Naive thymus-derived CD4-positive, alpha-beta T cell (primary cell): ENCODE data around the gene PSORS1C2. TPM values are rescaled to one million over a fixed set of nuclear protein-coding genes. Genes with fewer than 3 reads are reported as not detected.
A peak's percentile ranks its signal among the peaks of the same experiment; 100 is the strongest.

ENCODE experiments used
- ATAC-seq: fragments of 150-1000 bp; cut with Tn5 transposase; 2 replicates; pipeline ENCODE4 v1.10.0; 2021; ENCODE audit warnings: mild to moderate bottlenecking, moderate library complexity
- CTCF ChIA-PET: fragments of 350-600 bp; sonication (Branson Sonifier 250); formaldehyde crosslinking; loops from one replicate; lab custom pipeline; 2021; ENCODE audit warnings: antibody characterized with exemption; lab: Charles Lee
- POLR2A ChIA-PET: fragments of 350-600 bp; sonication (Branson Sonifier 250); formaldehyde crosslinking; loops from one replicate; lab custom pipeline; 2021; ENCODE audit warnings: antibody characterized with exemption, inconsistent platforms; lab: Charles Lee
- DNase-seq, 9 donors: peaks; one replicate each; pipeline versions ENCODE4 v3.0.0 to v3.0.0-alpha.2; 2020 to 2022; ENCODE audit warnings: mixed read lengths in 1 of 9
- H3K27ac ChIP-seq: one replicate; pipeline ENCODE4 v1.7.0; 2013; ENCODE audit warnings: mild to moderate bottlenecking, low read depth, low read length, moderate library complexity
- H3K27me3 ChIP-seq, 2 donors: one replicate each; pipeline ENCODE4 v1.7.0; 2013; ENCODE audit warnings: low read length in 2 of 2, mild to moderate bottlenecking in 2 of 2, moderate library complexity in 2 of 2; ENCODE audit not compliant: control insufficient read depth in 2 of 2, insufficient read depth in 2 of 2
- H3K36me3 ChIP-seq, 3 experiments: 1 replicate in 2 of 3; 2 replicates in 1 of 3; pipeline ENCODE4 v1.7.0; 2013; ENCODE audit warnings: low read length in 3 of 3, mild to moderate bottlenecking in 3 of 3, moderate library complexity in 1 of 3; ENCODE audit not compliant: insufficient read depth in 3 of 3, control insufficient read depth in 2 of 3
- H3K4me1 ChIP-seq, 2 donors: one replicate each; pipeline ENCODE4 v1.7.0; 2013; ENCODE audit warnings: low read length in 2 of 2, mild to moderate bottlenecking in 2 of 2, moderate library complexity in 1 of 2; ENCODE audit not compliant: control insufficient read depth in 2 of 2, insufficient read depth in 2 of 2
- H3K4me3 ChIP-seq: 2 replicates; pipeline ENCODE4 v1.7.0; 2013; ENCODE audit warnings: mild to moderate bottlenecking, low read length
- H3K9me3 ChIP-seq, 3 experiments: 1 replicate in 2 of 3; 2 replicates in 1 of 3; pipeline ENCODE4 v1.7.0; 2013; ENCODE audit warnings: low read length in 3 of 3; ENCODE audit not compliant: control insufficient read depth in 2 of 3
- H3K27ac Mint-ChIP-seq, 9 donors: one replicate each; pipeline ENCODE4 v1.8.0; 2020 to 2022; ENCODE audit warnings: mixed read lengths in 9 of 9, mild to moderate bottlenecking in 8 of 9, moderate library complexity in 5 of 9, inconsistent platforms in 2 of 9
- H3K27me3 Mint-ChIP-seq, 5 donors: one replicate each; pipeline ENCODE4 v1.8.0; 2021 to 2022; ENCODE audit warnings: mixed read lengths in 5 of 5, mild to moderate bottlenecking in 1 of 5
- H3K36me3 Mint-ChIP-seq, 5 donors: one replicate each; pipeline ENCODE4 v1.8.0; 2020 to 2022; ENCODE audit warnings: mixed read lengths in 5 of 5, mild to moderate bottlenecking in 3 of 5, inconsistent platforms in 1 of 5
- H3K4me1 Mint-ChIP-seq, 7 donors: one replicate each; pipeline ENCODE4 v1.8.0; 2020 to 2022; ENCODE audit warnings: mixed read lengths in 7 of 7, mild to moderate bottlenecking in 3 of 7, inconsistent platforms in 1 of 7
- H3K4me3 Mint-ChIP-seq, 10 donors: one replicate each; pipeline ENCODE4 v1.8.0; 2020 to 2022; ENCODE audit warnings: mild to moderate bottlenecking in 10 of 10, mixed read lengths in 10 of 10, moderate library complexity in 6 of 10, inconsistent platforms in 2 of 10
- H3K9me3 Mint-ChIP-seq, 11 donors: one replicate each; pipeline ENCODE4 v1.8.0; 2020 to 2022; ENCODE audit warnings: mixed read lengths in 11 of 11, mild to moderate bottlenecking in 4 of 11, inconsistent platforms in 1 of 11, moderate library complexity in 1 of 11
- intact Hi-C, 2 donors: fragments of 100-400 bp; cut with micrococcal nuclease; formaldehyde crosslinking; loops; one replicate each; pipeline ENCODE4 v1.15.1; 2023
- polyA plus RNA-seq, 2 donors: library from polyadenylated mRNA; unstranded; fragments of 300-500 nt; fragmentation: Illumina TruSeq; gene quantifications; one replicate each; pipeline ENCODE4 v1.2.3, GENCODE V29; 2021
- total RNA-seq, 6 experiments: library from RNA in 5 of 6; stranded (reverse) in 5 of 6; gene quantifications; 1 replicate in 5 of 6; 2 replicates in 1 of 6; pipeline ENCODE4 v1.2.3 and lab custom pipeline; 2021 to 2026

Gene PSORS1C2
- total and polyA plus RNA-seq, 7 experiments from 2014 or later, result not detected

GRCh38 chr6:31135710-31136109 is 3.2 kb downstream of the PSORS1C2 start:
- CTCF ChIA-PET, result interaction anchor here (0.5 to 1.4 kb wide), 4 partner anchors 31 to 231 kb away, joined by 3 to 5 read pairs (median 4); no protein-coding TSS in a partner anchor
- ATAC-seq (no peak), DNase-seq (no peak)
- no peaks in the 10 kb centered on the region for H3K36me3 Mint-ChIP-seq
- Histone ChIP-seq H3K4me1 (peaks cover 0 to 5% of the 10 kb centered on the region in 2 donors), H3K27me3 (no peaks in the 10 kb centered on the region), H3K4me3 (no peak overlapping the region), H3K9me3 (no peaks in the 10 kb centered on the region), H3K36me3 (no peaks in the 10 kb centered on the region), H3K27ac (no peak overlapping the region)
- intact Hi-C loops, result loop anchor here (2.0 kb wide), 3 partner anchors 23 to 305 kb away; partner anchors contain the start of gene TCF19 (in 1 of the 2)
- POLR2A ChIA-PET, result no interaction called here
- peaks cover 0 to 1% (median 0%) of the 10 kb centered on the region in 11 donors for H3K9me3 Mint-ChIP-seq
- H3K27ac Mint-ChIP-seq, result no peak overlapping the region
- no peak overlapping the region for H3K4me3 Mint-ChIP-seq
- peaks cover 4 to 8% (median 7%) of the 10 kb centered on the region in 7 donors for H3K4me1 Mint-ChIP-seq
- H3K27me3 Mint-ChIP-seq, result peaks cover 0 to 3% (median 0%) of the 10 kb centered on the region in 5 donors

- no peak overlapping the region for H3K4me3 Mint-ChIP-seq
- intact Hi-C loops, result no loop called here
- no peak overlapping the region for H3K4me3 ChIP-seq
- H3K27me3 ChIP-seq, result no peaks in the 10 kb centered on the region
- H3K36me3 ChIP-seq, result no peaks in the 10 kb centered on the region
- H3K27ac Mint-ChIP-seq, result no peak overlapping the region
- H3K27me3 Mint-ChIP-seq, result peaks cover 0 to 19% (median 5%) of the 10 kb centered on the region in 5 donors
- peaks cover 9 to 12% (median 10%) of the 10 kb centered on the region in 7 donors for H3K4me1 Mint-ChIP-seq
- H3K36me3 Mint-ChIP-seq, result no peaks in the 10 kb centered on the region
- H3K4me1 ChIP-seq, result peaks cover 0 to 4% of the 10 kb centered on the region in 2 donors
- H3K9me3 Mint-ChIP-seq, result peaks cover 0 to 1% (median 0%) of the 10 kb centered on the region in 11 donors
- ChIA-PET POLR2A (no interaction called here), CTCF (interaction anchor here (1.1 to 1.6 kb wide), 4 partner anchors 12 to 236 kb away, joined by 3 to 4 read pairs (median 3); no protein-coding TSS in a partner anchor)
- H3K9me3 ChIP-seq, result no peaks in the 10 kb centered on the region
- ATAC-seq (no peak), DNase-seq (no peak)
- H3K27ac ChIP-seq, result no peak overlapping the region
Measured at GRCh38 chr6:31132806-31133205, 6.1 kb downstream of the PSORS1C2 start.

- H3K27ac Mint-ChIP-seq, result peak overlapping the region in 1 of 9 donors; percentile 10
- H3K4me1 ChIP-seq, result no peaks in the 10 kb centered on the region
- H3K27me3 Mint-ChIP-seq, result peaks cover 0 to 17% (median 5%) of the 10 kb centered on the region in 5 donors
- H3K36me3 Mint-ChIP-seq, result no peaks in the 10 kb centered on the region
- CTCF ChIA-PET, result interaction anchor here (0.6 to 6.5 kb wide), 6 partner anchors 13 to 238 kb away, joined by 3 to 30 read pairs (median 4); no protein-coding TSS in a partner anchor
- DNase-seq (no peak), ATAC-seq (no peak)
- no peaks in the 10 kb centered on the region for H3K36me3 ChIP-seq
- H3K9me3 ChIP-seq, result no peaks in the 10 kb centered on the region
- intact Hi-C loops, result no loop called here
- H3K4me3 ChIP-seq, result no peak overlapping the region
- H3K9me3 Mint-ChIP-seq, result no peaks in the 10 kb centered on the region
- POLR2A ChIA-PET, result interaction anchor here (0.7 kb wide), 1 partner anchor 235 kb away, joined by 4 read pairs; no protein-coding TSS in a partner anchor
- H3K4me3 Mint-ChIP-seq, result no peak overlapping the region
- no peaks in the 10 kb centered on the region for H3K27me3 ChIP-seq
- peaks cover 4 to 7% (median 6%) of the 10 kb centered on the region in 7 donors for H3K4me1 Mint-ChIP-seq
- no peak overlapping the region for H3K27ac ChIP-seq
Measured at GRCh38 chr6:31131595-31131994, 7.3 kb downstream of the PSORS1C2 start.

GRCh38 chr6:31130751-31131150 is 8.1 kb downstream of the PSORS1C2 start:
- Mint-ChIP-seq H3K4me1 (peaks cover 4 to 7% (median 6%) of the 10 kb centered on the region in 7 donors), H3K27ac (peak overlapping the region in 1 of 9 donors; percentile 50), H3K27me3 (peaks cover 0 to 17% (median 5%) of the 10 kb centered on the region in 5 donors), H3K36me3 (no peaks in the 10 kb centered on the region), H3K4me3 (no peak overlapping the region), H3K9me3 (no peaks in the 10 kb centered on the region)
- no peak overlapping the region for H3K27ac ChIP-seq
- no peak overlapping the region for H3K4me3 ChIP-seq
- ATAC-seq (no peak), DNase-seq (no peak)
- H3K27me3 ChIP-seq, result no peaks in the 10 kb centered on the region
- H3K36me3 ChIP-seq, result no peaks in the 10 kb centered on the region
- no peaks in the 10 kb centered on the region for H3K4me1 ChIP-seq
- ChIA-PET CTCF (interaction anchor here (1.0 to 6.5 kb wide), 4 partner anchors 14 to 66 kb away, joined by 3 to 30 read pairs (median 4); no protein-coding TSS in a partner anchor), POLR2A (no interaction called here)
- intact Hi-C loops, result no loop called here
- H3K9me3 ChIP-seq, result no peaks in the 10 kb centered on the region

- Histone ChIP-seq H3K27me3 (no peaks in the 10 kb centered on the region), H3K27ac (no peak overlapping the region), H3K4me1 (no peaks in the 10 kb centered on the region), H3K9me3 (no peaks in the 10 kb centered on the region), H3K4me3 (no peak overlapping the region), H3K36me3 (no peaks in the 10 kb centered on the region)
- no peaks in the 10 kb centered on the region for H3K36me3 Mint-ChIP-seq
- peaks cover 5 to 7% (median 6%) of the 10 kb centered on the region in 7 donors for H3K4me1 Mint-ChIP-seq
- intact Hi-C loops, result loop anchor here in 1 of 2 donors (2.0 kb wide), 1 partner anchor 42 kb away; no protein-coding TSS in a partner anchor
- DNase-seq (no peak), ATAC-seq (no peak)
- H3K9me3 Mint-ChIP-seq, result no peaks in the 10 kb centered on the region
- peaks cover 0 to 17% (median 5%) of the 10 kb centered on the region in 5 donors for H3K27me3 Mint-ChIP-seq
- POLR2A ChIA-PET, result interaction anchor here (0.7 to 0.9 kb wide), 4 partner anchors 9 to 42 kb away, joined by 3 read pairs; partner anchors contain the start of gene CDSN
- no peak overlapping the region for H3K4me3 Mint-ChIP-seq
- H3K27ac Mint-ChIP-seq, result no peak overlapping the region
- CTCF ChIA-PET, result interaction anchor here (1.1 to 6.5 kb wide), 3 partner anchors 10 to 42 kb away, joined by 3 to 30 read pairs (median 4); no protein-coding TSS in a partner anchor
Measured at GRCh38 chr6:31129130-31129529, 9.7 kb downstream of the PSORS1C2 start.

GRCh38 chr6:31128093-31128676 is 10.7 kb downstream of the PSORS1C2 start:
- Mint-ChIP-seq H3K36me3 (no peaks in the 10 kb centered on the region), H3K4me3 (no peak overlapping the region), H3K27me3 (peaks cover 0 to 17% (median 5%) of the 10 kb centered on the region in 5 donors), H3K27ac (peak overlapping the region in 2 of 9 donors; percentile 0 to 1), H3K9me3 (no peaks in the 10 kb centered on the region), H3K4me1 (peaks cover 5 to 8% (median 6%) of the 10 kb centered on the region in 7 donors)
- Histone ChIP-seq H3K36me3 (no peaks in the 10 kb centered on the region), H3K27ac (no peak overlapping the region), H3K9me3 (no peaks in the 10 kb centered on the region), H3K4me1 (no peaks in the 10 kb centered on the region), H3K27me3 (no peaks in the 10 kb centered on the region), H3K4me3 (no peak overlapping the region)
- DNase-seq, result peak; percentile 29 to 79 (median 55)
- CTCF ChIA-PET, result interaction anchor here (0.7 to 6.5 kb wide), 5 partner anchors 9 to 48 kb away, joined by 3 to 30 read pairs (median 4); no protein-coding TSS in a partner anchor
- POLR2A ChIA-PET, result interaction anchor here (0.7 to 1.5 kb wide), 2 partner anchors 8 to 34 kb away, joined by 3 to 4 read pairs; partner anchors contain the start of gene CDSN
- intact Hi-C loops, result loop anchor here (1.0 to 2.0 kb wide), 4 partner anchors 9 to 213 kb away; no protein-coding TSS in a partner anchor
- ATAC-seq, result peak; percentile 87
